ENCODE results near the gene LCE1F.

Gene LCE1F

GRCh38 chr1:152770411-152770810 lies 4.5 kb upstream of the LCE1F start:
- no peak for DNase-seq (ENCODE audit: extremely low read depth, low read depth)
- TF ChIP-seq CTCF (IDR thresholded peaks at IDR 0.05; ENCODE audit: low read depth, low read length) = no peak

GRCh38 chr1:152776361-152776760 lies 1.4 kb downstream of the LCE1F start:
- DNase-seq (ENCODE audit: extremely low read depth, low read depth) = no peak
- no peak for TF ChIP-seq CTCF (IDR thresholded peaks at IDR 0.05; ENCODE audit: low read depth, low read length)

GRCh38 chr1:152777510-152778137 lies 2.7 kb downstream of the LCE1F start:
- TF ChIP-seq CTCF (IDR thresholded peaks at IDR 0.05; ENCODE audit: low read depth, low read length) = peak; percentile 33
- no peak for DNase-seq (ENCODE audit: extremely low read depth, low read depth)

GRCh38 chr1:152783095-152783494 lies 8.2 kb downstream of the LCE1F start:
- no peak for TF ChIP-seq CTCF (IDR thresholded peaks at IDR 0.05; ENCODE audit: low read depth, low read length)
- no peak for DNase-seq (ENCODE audit: extremely low read depth, low read depth)

GRCh38 chr1:152786077-152786476 lies 11.1 kb downstream of the LCE1F start, which contains the start of gene LCE1E:
TSS of gene LCE1E (plus strand) at chr1:152786257. CDS start at chr1:152787300, 1,043 bp downstream.
- DNase-seq (ENCODE audit: extremely low read depth, low read depth) = no peak
- no peak for TF ChIP-seq CTCF (IDR thresholded peaks at IDR 0.05; ENCODE audit: low read depth, low read length)

GRCh38 chr1:152795686-152796085 lies 20.7 kb downstream of the LCE1F start:
- no peak for DNase-seq (ENCODE audit: extremely low read depth, low read depth)
- no peak for TF ChIP-seq CTCF (IDR thresholded peaks at IDR 0.05; ENCODE audit: low read depth, low read length)

GRCh38 chr1:152796421-152796820 lies 21.5 kb downstream of the LCE1F start, which contains the start of gene LCE1D:
TSS of gene LCE1D (plus strand) at chr1:152796721. CDS start at chr1:152797795, 1,074 bp downstream.
- TF ChIP-seq CTCF (IDR thresholded peaks at IDR 0.05; ENCODE audit: low read depth, low read length) = no peak
- no peak for DNase-seq (ENCODE audit: extremely low read depth, low read depth)
